ENCODE results near the gene PRMT9.

- no peak for TF ChIP-seq CTCF (IDR thresholded peaks at IDR 0.05; ENCODE audit: borderline replicate concordance, extremely low read depth, low read length, poor library complexity, severe bottlenecking)
- no peak for TF ChIP-seq EZH2 (IDR thresholded peaks at IDR 0.05; ENCODE audit: borderline replicate concordance, low read depth, low read length, severe bottlenecking)
Measured at GRCh38 chr4:147605499-147605898, 78.5 kb downstream of the PRMT9 start.
